GM18861 (cell line): ENCODE results near the gene TIMM21.
A peak's percentile ranks its signal among the peaks of the same experiment; 100 is the strongest.

ENCODE experiments used
- ATAC-seq: cut with Tn5 transposase; IDR thresholded peaks from one replicate; pipeline ENCODE4 v1.9.1; 2021; ENCODE audit not compliant: unreplicated experiment

The TIMM21 gene

GRCh38 chr18:74146756-74147155, 1.6 kb upstream of the TIMM21 start:
- ATAC-seq, result no peak

- ATAC-seq, result no peak
Observed at GRCh38 chr18:74147491-74147778, 888 bp upstream of the TIMM21 start.

- ATAC-seq, result peak; percentile 10
Observed at GRCh38 chr18:74148543-74149070, 284 bp downstream of the TIMM21 start.

- ATAC-seq, result no peak
Observed at GRCh38 chr18:74149878-74150277, 1.6 kb downstream of the TIMM21 start.

GRCh38 chr18:74152270-74152669, 3.9 kb downstream of the TIMM21 start:
- ATAC-seq, result no peak

- ATAC-seq, result no peak
Observed at GRCh38 chr18:74152857-74153256, 4.5 kb downstream of the TIMM21 start.

GRCh38 chr18:74153377-74153776, 5.1 kb downstream of the TIMM21 start:
- no peak for ATAC-seq

GRCh38 chr18:74153793-74154192, 5.5 kb downstream of the TIMM21 start:
- ATAC-seq, result no peak

GRCh38 chr18:74154716-74155115, 6.4 kb downstream of the TIMM21 start:
- no peak for ATAC-seq

GRCh38 chr18:74155276-74155675, 7.0 kb downstream of the TIMM21 start:
- no peak for ATAC-seq

- no peak for ATAC-seq
Observed at GRCh38 chr18:74163019-74163660, 14.8 kb downstream of the TIMM21 start.

- ATAC-seq, result no peak
Observed at GRCh38 chr18:74166386-74166785, 18.1 kb downstream of the TIMM21 start.

GRCh38 chr18:74171910-74172606, 23.7 kb downstream of the TIMM21 start:
- ATAC-seq, result peak; percentile 74

- ATAC-seq, result no peak
Observed at GRCh38 chr18:74172697-74173433, 24.5 kb downstream of the TIMM21 start.

- no peak for ATAC-seq
Observed at GRCh38 chr18:74173434-74173750, 25.1 kb downstream of the TIMM21 start.

- ATAC-seq, result no peak
Observed at GRCh38 chr18:74175658-74176057, 27.3 kb downstream of the TIMM21 start.

- ATAC-seq, result no peak
Observed at GRCh38 chr18:74178884-74179283, 30.6 kb downstream of the TIMM21 start.

- no peak for ATAC-seq
Observed at GRCh38 chr18:74179623-74180199, 31.4 kb downstream of the TIMM21 start.

- ATAC-seq, result no peak
Observed at GRCh38 chr18:74182335-74182734, 34.0 kb downstream of the TIMM21 start.

GRCh38 chr18:74183130-74183529, 34.8 kb downstream of the TIMM21 start:
- ATAC-seq, result no peak

GRCh38 chr18:74184875-74185274, 36.6 kb downstream of the TIMM21 start:
- ATAC-seq, result no peak

- no peak for ATAC-seq
Observed at GRCh38 chr18:74185860-74186259, 37.5 kb downstream of the TIMM21 start.
